ENCODE data around the gene ETNK2. TPM values are rescaled to one million over a fixed set of nuclear protein-coding genes. Genes with fewer than 3 reads are reported as not detected.
"Not testable (repeated sequence)": the region's sequence is repeated elsewhere in the genome, so short reads cannot be mapped to it uniquely, and the experiment has no call there.

Gene ETNK2
- total RNA-seq, 1 donor from 2014 or later = 2.8 TPM

- ATAC-seq = no peak
Measured at GRCh38 chr1:204098683-204099082, 53.2 kb downstream of the ETNK2 start.

GRCh38 chr1:204096931-204097330 is 54.9 kb downstream of the ETNK2 start:
- no peak for ATAC-seq

- no peak for ATAC-seq
Measured at GRCh38 chr1:204094856-204095634, 56.8 kb downstream of the ETNK2 start.

GRCh38 chr1:204094313-204094729 is 57.5 kb downstream of the ETNK2 start:
- ATAC-seq = no peak

- ATAC-seq = no peak
Measured at GRCh38 chr1:204093781-204094180, 58.1 kb downstream of the ETNK2 start.

- ATAC-seq = no peak
Measured at GRCh38 chr1:204093421-204093717, 58.5 kb downstream of the ETNK2 start.

GRCh38 chr1:204092632-204093420 is 59.0 kb downstream of the ETNK2 start:
- ATAC-seq = no peak

GRCh38 chr1:204091787-204092312 is 60.0 kb downstream of the ETNK2 start:
- no peak for ATAC-seq

- ATAC-seq = no peak
Measured at GRCh38 chr1:204091066-204091465, 60.8 kb downstream of the ETNK2 start.

GRCh38 chr1:204090132-204090531 is 61.7 kb downstream of the ETNK2 start:
- ATAC-seq = not testable (repeated sequence)

GRCh38 chr1:204089044-204089751 is 62.6 kb downstream of the ETNK2 start:
- ATAC-seq = no peak

- ATAC-seq = no peak
Measured at GRCh38 chr1:204088596-204088995, 63.2 kb downstream of the ETNK2 start.

- no peak for ATAC-seq
Measured at GRCh38 chr1:204087893-204088528, 63.8 kb downstream of the ETNK2 start.

GRCh38 chr1:204087181-204087892 is 64.5 kb downstream of the ETNK2 start:
- ATAC-seq = no peak

GRCh38 chr1:204085876-204086275 is 66.0 kb downstream of the ETNK2 start:
- no peak for ATAC-seq

GRCh38 chr1:204084247-204084772 is 67.5 kb downstream of the ETNK2 start:
- no peak for ATAC-seq

- ATAC-seq = no peak
Measured at GRCh38 chr1:204083491-204083890, 68.4 kb downstream of the ETNK2 start.

- no peak for ATAC-seq
Measured at GRCh38 chr1:204081791-204082513, 69.9 kb downstream of the ETNK2 start.

GRCh38 chr1:204081164-204081790 is 70.6 kb downstream of the ETNK2 start:
- ATAC-seq = no peak
